Activated effector memory CD4-positive, alpha-beta T cell treated with anti-CD3 and anti-CD28 coated beads, Interleukin-2, amount 50 U/mL, for 16 hours (primary cell): ENCODE data around the gene GPANK1.

Experiments
- DNase-seq: peaks from one replicate; pipeline ENCODE4 v3.0.0-alpha.2; 2020

Gene GPANK1

DNA sequence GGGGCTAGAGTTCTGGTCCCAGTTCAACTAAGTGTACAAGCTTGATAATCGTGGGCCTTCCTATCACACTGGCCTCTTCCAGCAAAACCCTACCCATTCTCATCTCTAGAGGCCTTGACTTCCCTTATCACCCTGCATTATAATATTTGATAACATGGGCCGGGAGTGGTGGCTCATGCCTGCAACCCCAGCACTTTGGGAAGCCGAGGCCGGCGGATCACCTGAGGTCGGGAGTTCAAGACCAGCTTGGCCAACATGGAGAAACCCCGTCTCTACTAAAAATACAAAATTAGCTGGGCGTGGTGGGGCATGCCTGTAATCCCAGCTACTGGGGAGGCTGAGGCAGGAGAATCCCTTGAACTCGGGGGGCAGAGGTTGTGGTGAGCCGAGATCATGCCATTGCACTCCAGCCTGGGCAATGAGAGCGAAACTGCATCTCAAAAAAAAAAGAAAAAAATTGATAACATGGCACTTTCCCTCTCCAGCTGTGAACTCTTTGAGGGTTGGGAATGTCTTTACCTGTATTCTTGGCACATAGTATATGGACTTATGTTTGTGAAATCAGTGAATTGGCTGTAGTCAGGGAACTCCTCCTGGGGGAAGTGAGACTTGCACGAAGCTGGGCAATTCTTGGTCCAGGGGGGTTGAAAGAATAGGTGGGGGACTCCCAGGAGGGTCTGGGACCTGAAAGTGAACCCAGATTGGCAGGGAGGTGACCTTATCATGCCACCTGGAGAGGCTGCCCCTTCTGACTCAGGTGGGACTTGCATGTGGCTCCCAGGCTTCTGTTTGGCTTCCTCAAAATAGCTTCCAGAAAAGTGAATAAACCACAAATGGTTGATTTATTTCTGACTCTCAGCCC is 3.3 kb downstream of the GPANK1 start:
- no peak for DNase-seq

DNA sequence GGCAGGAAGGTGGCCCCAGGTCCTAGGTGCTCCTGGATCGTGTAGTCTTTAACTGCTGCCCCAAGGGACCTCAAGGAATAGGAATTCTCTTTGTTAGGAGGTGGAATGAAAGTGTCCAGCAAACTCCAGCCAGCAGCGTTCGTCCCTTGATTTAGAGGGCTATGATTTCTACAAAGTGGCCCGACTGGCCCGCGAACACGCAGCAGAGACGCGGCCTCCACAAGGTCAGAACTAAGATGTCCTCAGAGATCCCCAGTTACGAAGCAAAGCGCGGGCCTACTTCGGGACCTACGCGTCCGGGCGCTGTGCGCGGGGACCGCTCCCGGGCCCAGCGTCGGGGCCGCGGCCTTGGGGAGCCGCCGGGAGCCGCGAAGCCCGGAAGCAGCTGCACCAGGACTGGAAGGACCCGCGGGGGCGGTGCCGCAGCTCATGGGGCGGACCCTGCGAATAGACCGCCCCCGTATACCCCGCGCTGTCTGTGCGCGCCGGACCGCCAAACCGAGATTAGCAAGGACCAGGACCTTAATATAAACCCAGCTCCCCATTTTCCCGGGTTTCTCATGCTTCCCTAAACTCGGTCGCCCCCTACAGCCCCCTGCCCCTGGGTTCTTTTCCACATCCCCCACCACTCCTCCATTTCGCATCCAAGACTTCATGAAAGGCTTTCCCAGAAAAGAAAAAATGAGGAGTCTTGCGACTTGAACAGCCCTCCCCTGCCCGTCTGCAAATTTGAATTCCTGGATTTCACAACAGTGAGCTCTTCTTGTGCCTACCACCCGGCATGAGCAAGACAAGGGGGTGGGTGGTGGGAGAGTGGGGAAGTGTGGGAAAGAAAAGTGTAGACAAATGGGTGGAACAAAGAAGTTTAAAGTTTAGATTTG is 4.2 kb downstream of the GPANK1 start, which contains the start of gene C6orf47:
Gene C6orf47, minus strand, starts transcription at position 398 of the 881 bp plus-strand sequence. CDS start 831 bp downstream, outside the sequence.
- peak; percentile 91 for DNase-seq

DNA sequence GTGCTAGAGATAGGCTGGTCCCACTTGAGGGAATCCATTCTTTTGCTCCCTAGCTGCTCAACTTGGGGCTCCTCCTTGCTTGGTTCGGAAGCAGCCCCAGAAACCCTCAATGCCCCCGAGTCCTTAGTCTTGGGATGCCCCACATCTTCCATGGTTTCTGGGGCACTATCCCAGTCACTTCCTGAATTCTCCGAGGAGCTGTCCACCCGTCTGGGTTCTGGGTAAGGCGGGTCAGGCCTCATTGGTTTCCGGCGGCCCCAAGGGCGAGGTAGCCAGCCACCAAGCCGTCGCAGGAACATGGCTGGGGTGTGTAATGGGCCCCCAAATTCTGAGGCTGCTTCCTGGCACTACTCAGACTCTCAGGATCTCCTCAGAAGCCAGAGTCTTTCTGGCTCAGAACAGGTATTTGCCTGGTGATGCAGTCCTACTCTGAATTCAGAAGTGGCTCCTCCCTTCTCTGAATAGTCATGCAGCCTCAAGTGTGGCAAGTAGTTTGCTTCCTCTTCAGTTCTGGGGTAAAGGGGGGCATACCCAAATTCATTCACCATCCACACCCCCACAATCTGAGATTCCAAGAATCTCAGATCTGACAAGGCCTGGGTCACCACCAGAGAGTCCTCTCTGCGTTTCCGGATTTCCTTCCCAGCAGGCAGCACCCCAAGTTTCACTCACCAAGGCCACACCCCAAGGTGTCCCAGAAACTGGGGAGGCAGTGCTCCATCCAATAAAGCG is 5.0 kb downstream of the GPANK1 start:
- peak; percentile 74 for DNase-seq

DNA sequence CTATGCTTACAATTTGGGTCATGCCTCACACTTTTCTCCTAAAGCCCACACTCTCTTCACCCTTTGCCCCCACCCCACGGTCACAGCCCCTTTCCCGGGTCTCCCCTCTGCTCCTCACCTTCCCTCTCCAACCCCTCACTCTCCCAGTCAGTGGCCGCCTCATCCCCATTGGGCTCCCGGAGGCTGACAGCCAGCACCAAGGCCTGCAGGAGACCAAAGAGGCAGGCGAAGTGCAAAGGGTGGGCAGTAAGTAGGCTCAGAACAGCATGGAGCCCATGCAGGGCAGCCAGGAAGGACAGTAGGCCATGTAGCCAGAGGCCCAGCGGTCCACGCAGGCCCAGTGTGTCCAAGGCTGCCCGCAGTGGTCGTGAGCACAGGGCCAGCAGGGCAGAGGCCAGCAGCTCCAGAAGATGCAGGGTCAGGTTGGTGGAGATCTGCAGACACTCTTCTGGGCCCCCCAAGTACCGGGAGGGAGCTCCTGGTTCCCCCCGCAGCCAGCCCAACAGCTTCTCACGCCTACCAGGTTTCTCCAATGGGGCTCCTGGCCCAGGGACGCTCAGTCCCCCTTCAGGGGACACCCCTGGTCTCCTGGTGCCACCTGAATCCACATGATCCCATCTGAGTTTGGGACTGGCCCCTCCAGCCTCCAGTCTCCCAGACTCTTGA is 5.7 kb downstream of the GPANK1 start:
- DNase-seq = no peak

- DNase-seq = no peak
Measured at GRCh38 chr6:31658158-31658688, 6.6 kb downstream of the GPANK1 start.

- DNase-seq = no peak
Measured at GRCh38 chr6:31657406-31658157, 7.2 kb downstream of the GPANK1 start.

DNA sequence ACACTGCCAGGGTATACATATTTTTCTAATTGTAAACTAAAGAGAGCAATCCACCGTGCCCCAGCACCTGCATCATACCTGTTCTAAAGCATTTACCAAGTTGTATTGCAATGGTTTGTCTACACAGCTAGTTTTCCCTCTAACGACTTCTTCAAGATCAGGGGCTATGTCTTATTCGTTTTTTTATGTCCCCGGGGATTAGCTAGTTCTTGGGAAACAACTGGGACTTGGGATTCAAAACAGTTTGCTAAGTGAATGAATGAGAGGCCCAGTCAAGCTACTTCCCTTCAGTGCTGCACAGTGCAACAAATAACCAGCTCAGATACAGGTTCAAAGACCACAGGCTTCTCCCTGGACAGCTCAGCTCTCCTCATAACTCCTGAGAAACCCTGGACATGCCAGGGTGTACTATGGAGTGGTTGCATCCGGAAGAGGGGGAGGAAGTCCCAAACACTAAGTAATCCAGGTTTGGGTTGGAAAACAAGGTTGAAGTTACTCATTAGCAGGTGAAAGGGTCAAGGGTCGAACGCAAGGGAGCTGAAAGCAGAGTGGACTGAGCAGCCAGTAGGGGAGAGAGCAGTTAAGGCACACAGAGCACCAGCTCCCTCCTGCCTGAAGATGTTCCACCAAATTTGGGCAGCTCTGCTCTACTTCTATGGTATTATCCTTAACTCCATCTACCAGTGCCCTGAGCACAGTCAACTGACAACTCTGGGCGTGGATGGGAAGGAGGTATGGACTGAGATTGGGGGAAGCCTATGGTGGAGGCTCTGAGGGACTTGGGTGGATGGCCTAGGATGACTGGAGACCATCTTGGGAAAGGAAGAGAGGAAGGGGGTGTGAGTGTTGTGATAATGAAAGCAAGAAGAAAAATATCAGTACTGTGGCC is 9.2 kb downstream of the GPANK1 start, which contains the start of gene APOM:
Gene APOM, plus strand, starts transcription at position 546 of the 889 bp plus-strand sequence. Its CDS starts 73 bp downstream, at position 619.
- no peak for DNase-seq

DNA sequence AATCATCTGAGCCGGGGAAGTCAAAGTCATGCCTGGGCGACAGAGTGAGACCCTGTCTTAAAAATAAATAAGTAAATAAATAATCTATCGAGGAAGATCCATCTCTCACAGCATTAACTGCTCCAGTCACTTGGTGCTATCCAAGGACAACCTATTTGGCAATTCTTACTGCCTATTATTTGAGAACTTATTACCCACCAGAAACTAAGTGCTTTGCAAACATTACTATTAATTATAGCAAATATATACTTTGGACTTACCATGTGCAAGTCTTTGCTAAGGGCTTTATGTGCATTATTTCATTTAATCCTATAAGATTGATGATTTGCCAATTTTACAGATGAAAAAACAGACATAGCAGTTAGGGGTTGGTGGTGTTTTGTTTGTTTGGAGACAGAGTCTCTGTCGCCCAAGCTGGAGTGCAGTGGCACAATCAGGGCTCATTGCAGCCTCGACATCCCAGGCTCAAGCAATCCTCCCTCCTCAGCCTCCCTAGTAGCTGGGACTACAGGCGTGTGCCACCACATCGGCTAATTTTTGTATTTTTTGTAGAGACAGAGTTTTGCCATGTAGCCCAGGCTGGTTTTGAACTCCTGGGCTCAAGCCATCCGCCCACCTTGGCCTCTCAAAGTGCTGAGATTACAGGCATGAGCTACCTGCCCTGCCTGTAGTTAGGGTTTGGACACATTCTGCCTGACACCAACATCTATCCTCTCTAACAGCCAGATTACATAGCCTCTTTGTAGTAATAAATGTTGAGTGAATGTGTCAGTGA is 10.0 kb downstream of the GPANK1 start:
- DNase-seq = no peak

- DNase-seq = peak; percentile 94
Measured at GRCh38 chr6:31652925-31653724, 11.7 kb downstream of the GPANK1 start.

DNA sequence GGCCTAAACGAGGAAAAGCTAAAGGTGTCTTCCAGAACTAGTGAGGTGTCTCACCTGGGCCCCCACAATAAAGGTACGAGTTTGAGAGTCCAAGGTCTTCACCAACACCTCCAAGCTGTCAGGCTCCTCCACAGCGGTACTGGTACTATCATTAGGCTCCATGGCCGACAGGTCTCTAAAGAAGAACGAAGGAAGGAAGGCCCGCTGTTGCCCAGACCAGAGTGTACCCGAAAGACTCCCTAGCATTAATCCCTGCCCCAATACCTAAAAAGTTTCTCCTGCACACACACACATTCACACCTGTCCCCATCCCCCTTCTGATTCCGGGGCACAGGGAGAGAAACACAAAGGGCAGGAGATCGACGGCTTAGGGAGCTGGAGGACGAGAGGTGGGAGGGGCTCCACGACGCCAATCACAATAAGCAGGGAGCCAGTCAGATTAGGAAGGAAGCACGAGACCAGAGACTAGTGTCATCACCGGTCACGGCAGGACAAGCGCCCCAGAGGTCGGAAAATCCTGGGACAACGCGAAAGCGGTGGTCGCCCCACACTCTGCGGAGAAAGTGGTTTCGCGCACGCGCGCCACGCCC is 13.1 kb downstream of the GPANK1 start:
- DNase-seq = no peak

GRCh38 chr6:31645325-31645724 is 19.5 kb downstream of the GPANK1 start:
- no peak for DNase-seq

GRCh38 chr6:31643818-31644454 is 20.9 kb downstream of the GPANK1 start:
- DNase-seq = no peak

DNA sequence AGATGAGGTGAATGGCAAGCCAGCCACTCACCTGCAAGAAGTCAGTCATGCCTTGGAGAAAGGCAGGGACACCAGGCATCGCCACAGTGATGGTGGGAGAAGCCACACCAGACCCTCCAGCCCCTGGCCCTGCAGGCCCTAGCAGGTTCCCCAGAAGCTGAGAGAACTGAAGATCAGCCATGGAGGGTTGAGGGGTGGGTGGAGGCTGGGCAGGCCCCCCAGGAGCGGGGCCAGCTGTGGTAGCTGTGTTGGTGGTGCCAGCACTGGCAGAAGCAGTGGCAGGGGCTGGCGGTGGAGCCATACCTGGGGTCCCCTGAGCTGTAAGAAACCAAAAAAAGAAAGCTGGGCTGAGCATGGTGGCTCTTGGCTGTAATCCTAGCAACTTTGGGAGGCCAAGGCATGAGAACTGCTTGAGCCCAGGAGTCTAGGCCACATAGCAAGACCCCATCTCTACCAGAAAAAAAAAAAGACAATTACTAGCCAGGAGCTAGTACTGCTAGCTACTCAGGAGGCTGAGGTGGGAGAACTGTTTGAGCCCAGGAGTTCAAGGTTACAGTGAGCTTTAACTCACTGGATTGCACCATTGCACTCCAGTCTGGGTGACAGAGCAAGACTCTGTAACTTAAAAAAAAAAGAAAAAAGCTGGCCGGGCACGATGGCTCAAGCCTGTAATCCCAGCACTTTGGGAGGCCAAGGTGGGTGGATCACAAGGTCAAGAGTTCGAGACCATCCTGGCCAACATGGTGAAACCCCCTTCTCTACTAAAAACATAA is 21.8 kb downstream of the GPANK1 start:
- DNase-seq = no peak

DNA sequence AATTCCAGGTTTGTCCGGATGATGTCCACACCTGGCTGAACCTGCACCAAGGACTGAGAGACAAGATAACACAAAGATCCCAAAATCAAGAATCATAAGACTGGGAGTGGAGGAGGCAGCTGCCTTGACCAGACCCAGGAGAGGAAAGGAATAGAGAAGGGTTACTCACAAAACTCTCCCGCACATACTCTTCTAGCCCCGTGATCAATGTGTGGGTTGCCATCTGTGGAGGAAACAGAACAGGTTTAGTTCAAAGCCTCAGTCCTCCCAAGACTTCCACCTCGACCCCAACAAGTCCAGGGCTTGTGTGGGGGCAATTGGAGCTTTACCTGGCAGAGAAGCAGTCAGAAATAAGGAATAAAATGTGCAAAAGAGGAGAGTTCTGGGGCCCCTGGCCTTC is 23.4 kb downstream of the GPANK1 start:
- DNase-seq = no peak

DNA sequence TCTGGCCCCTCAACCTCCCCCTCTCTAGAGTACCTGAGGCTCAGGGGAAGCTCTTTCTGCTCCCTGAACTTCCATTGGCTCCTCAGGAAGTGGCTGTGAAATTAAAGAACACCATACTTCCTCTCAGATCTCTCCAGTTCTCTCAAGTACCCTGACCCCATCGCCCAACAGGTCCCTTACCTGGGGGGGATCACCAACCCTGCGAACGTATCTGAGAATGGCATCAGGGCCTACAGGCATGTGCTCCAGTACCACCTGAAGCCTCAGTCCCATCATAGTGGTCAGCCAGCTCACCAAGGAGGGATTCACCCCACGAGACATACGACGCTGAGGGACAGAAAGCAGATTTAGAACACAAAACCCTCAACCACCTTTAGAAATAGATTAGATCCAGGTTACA is 24.2 kb downstream of the GPANK1 start:
- no peak for DNase-seq

GRCh38 chr6:31639449-31639861 is 25.3 kb downstream of the GPANK1 start:
- DNase-seq = no peak

GRCh38 chr6:31639043-31639442 is 25.8 kb downstream of the GPANK1 start:
- no peak for DNase-seq
